Caco-2 (cell line): ENCODE data around the gene DMC1. TPM values are rescaled to one million over a fixed set of nuclear protein-coding genes. Genes with fewer than 3 reads are reported as not detected.

Experiments
- BruUV-seq: library from RNA; stranded (reverse); fragments of 400-500 nt; replicated peaks from 2 replicates; lab custom pipeline; 2021; lab: Mats Ljungman, UMichigan
- CTCF ChIA-PET: fragments of 300-600 bp; sonication (Branson Sonifier 250); formaldehyde crosslinking; loops from one replicate; lab custom pipeline; 2022; ENCODE audit warnings: antibody characterized with exemption; lab: Charles Lee
- POLR2A ChIA-PET: fragments of 300-600 bp; sonication (Branson Sonifier 250); formaldehyde crosslinking; loops from one replicate; lab custom pipeline; 2022; ENCODE audit warnings: antibody characterized with exemption; lab: Charles Lee
- DNase-seq, 2 experiments: peaks; one replicate each; pipeline versions ENCODE4 v3.0.0 to v3.0.0-alpha.2; 2020 to 2022
- H3K27me3 ChIP-seq: replicated peaks from 2 replicates; pipeline ENCODE4 v1.6.0; 2011; ENCODE audit warnings: low read length; ENCODE audit not compliant: control insufficient read depth, insufficient read depth
- H3K36me3 ChIP-seq: 2 replicates; pipeline ENCODE4 v1.5.1; 2011; ENCODE audit warnings: low read length; ENCODE audit not compliant: control insufficient read depth, insufficient read depth
- H3K4me1 ChIP-seq: fragments of 250-450 bp; sonication (Bioruptor Pico); 2 replicates; pipeline ENCODE4 v1.5.1; 2020; ENCODE audit warnings: mild to moderate bottlenecking
- H3K4me3 ChIP-seq: 2 replicates; pipeline ENCODE4 v1.5.1; 2011; ENCODE audit warnings: low read depth, mild to moderate bottlenecking, control low read depth, low read length
- H3K9me3 ChIP-seq: fragments of 250-450 bp; sonication (Bioruptor Pico); 2 replicates; pipeline ENCODE4 v1.5.1; 2020; ENCODE audit warnings: mild to moderate bottlenecking, moderate library complexity
- H3K27ac Mint-ChIP-seq: one replicate; pipeline ENCODE4 v1.8.0; 2022; ENCODE audit warnings: mixed read lengths; ENCODE audit not compliant: unreplicated experiment
- H3K27me3 Mint-ChIP-seq: one replicate; pipeline ENCODE4 v1.8.0; 2022; ENCODE audit warnings: mixed read lengths; ENCODE audit not compliant: insufficient read depth, unreplicated experiment
- H3K36me3 Mint-ChIP-seq: one replicate; pipeline ENCODE4 v1.8.0; 2022; ENCODE audit warnings: mild to moderate bottlenecking, mixed read lengths; ENCODE audit not compliant: insufficient read depth, unreplicated experiment
- H3K4me1 Mint-ChIP-seq: one replicate; pipeline ENCODE4 v1.8.0; 2022; ENCODE audit warnings: low read depth, mixed read lengths; ENCODE audit not compliant: unreplicated experiment
- H3K4me3 Mint-ChIP-seq: one replicate; pipeline ENCODE4 v1.8.0; 2022; ENCODE audit warnings: mild to moderate bottlenecking, moderate library complexity, mixed read lengths; ENCODE audit not compliant: unreplicated experiment
- H3K9me3 Mint-ChIP-seq: one replicate; pipeline ENCODE4 v1.8.0; 2022; ENCODE audit warnings: mixed read lengths; ENCODE audit not compliant: unreplicated experiment
- intact Hi-C: fragments of 100-400 bp; cut with micrococcal nuclease; formaldehyde crosslinking; loops from one replicate; pipeline ENCODE4 v1.10.0; 2022; ENCODE audit not compliant: unreplicated experiment
- total RNA-seq: library from RNA; stranded (reverse); gene quantifications from 2 replicates; pipeline ENCODE4 v1.2.3, GENCODE V29; 2022
- TF ChIP-seq, protein P1 (sequence below), 2 experiments: fragments of 200-600 bp in 1 of 2; IDR thresholded peaks; 1 replicate in 1 of 2; 2 replicates in 1 of 2; pipeline versions ENCODE4 v1.5.1 to v1.8.0; 2011 to 2022; ENCODE audit warnings: antibody characterized with exemption in 1 of 2, control low read depth in 1 of 2, inconsistent platforms in 1 of 2, low read depth in 1 of 2, low read length in 1 of 2, mild to moderate bottlenecking in 1 of 2, moderate library complexity in 1 of 2; ENCODE audit not compliant: insufficient read depth in 1 of 2, severe bottlenecking in 1 of 2, unreplicated experiment in 1 of 2

DMC1 gene
- total RNA-seq, 1 experiment from 2014 or later, result 1.1 TPM

DNA sequence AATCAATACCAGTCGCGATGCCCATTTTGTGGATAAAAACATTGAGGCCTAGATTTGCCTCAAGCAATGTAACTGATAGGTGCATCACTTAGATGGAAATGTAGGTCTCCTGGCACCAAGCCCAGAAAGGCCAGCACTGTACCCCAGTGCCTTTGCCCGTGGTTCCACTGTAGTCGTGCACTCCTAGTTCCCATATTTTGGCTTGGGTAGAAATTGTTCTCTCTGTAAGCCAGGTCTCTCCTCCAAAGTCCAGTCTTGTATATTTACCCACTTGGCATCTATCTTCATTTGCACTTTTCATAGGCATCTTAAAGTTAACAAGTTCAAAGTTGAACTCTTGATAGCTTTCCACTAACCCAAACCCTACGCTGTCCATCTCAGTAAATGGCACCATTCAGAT lies 41.6 kb upstream of the DMC1 start:
- TF ChIP-seq, protein P1, sequence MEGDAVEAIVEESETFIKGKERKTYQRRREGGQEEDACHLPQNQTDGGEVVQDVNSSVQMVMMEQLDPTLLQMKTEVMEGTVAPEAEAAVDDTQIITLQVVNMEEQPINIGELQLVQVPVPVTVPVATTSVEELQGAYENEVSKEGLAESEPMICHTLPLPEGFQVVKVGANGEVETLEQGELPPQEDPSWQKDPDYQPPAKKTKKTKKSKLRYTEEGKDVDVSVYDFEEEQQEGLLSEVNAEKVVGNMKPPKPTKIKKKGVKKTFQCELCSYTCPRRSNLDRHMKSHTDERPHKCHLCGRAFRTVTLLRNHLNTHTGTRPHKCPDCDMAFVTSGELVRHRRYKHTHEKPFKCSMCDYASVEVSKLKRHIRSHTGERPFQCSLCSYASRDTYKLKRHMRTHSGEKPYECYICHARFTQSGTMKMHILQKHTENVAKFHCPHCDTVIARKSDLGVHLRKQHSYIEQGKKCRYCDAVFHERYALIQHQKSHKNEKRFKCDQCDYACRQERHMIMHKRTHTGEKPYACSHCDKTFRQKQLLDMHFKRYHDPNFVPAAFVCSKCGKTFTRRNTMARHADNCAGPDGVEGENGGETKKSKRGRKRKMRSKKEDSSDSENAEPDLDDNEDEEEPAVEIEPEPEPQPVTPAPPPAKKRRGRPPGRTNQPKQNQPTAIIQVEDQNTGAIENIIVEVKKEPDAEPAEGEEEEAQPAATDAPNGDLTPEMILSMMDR (IDR thresholded peaks at IDR 0.05; ENCODE audit: insufficient read depth in 1 of 2, low read depth in 1 of 2, low read length in 1 of 2, severe bottlenecking in 1 of 2, unreplicated experiment in 1 of 2), result no peak
- no peaks in the 10 kb centered on the region for H3K36me3 ChIP-seq
- peaks cover 4% of the 10 kb centered on the region for H3K4me1 ChIP-seq
- Mint-ChIP-seq H3K27me3 (no peaks in the 10 kb centered on the region), H3K9me3 (no peaks in the 10 kb centered on the region), H3K36me3 (peaks cover 6% of the 10 kb centered on the region), H3K4me3 (no peak overlapping the region), H3K27ac (no peak overlapping the region), H3K4me1 (peaks cover 11% of the 10 kb centered on the region)
- no peaks in the 10 kb centered on the region for H3K27me3 ChIP-seq
- no peak for DNase-seq
- no TSS peak for BruUV-seq
- H3K9me3 ChIP-seq, result no peaks in the 10 kb centered on the region
- intact Hi-C loops, result no loop called here
- POLR2A ChIA-PET, result no interaction called here
- CTCF ChIA-PET, result no interaction called here
- H3K4me3 ChIP-seq, result no peak overlapping the region

DNA sequence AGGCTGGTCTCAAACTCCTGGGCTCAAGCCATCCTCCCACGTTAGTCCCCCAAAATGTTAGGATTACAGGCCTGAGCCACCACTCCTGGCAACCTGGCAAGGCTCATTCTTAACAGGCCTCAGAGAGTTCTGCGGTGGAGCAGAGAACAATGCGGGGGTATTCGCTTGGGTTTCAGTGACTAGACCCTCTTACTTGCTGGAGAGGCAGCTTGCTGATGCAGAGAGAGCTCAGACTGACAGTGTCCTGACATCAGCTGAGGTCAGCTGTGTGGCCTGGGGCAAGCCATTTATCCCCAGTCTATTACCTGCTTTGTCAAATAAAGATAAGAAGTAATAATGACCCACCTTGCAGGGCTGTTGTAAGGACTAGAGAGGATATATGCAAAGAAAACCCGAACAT lies 40.3 kb upstream of the DMC1 start:
- no peak for DNase-seq
- Mint-ChIP-seq H3K27ac (no peak overlapping the region), H3K27me3 (no peaks in the 10 kb centered on the region), H3K4me1 (peaks cover 2% of the 10 kb centered on the region), H3K4me3 (no peak overlapping the region), H3K9me3 (no peaks in the 10 kb centered on the region), H3K36me3 (peaks cover 6% of the 10 kb centered on the region)
- no peaks in the 10 kb centered on the region for H3K27me3 ChIP-seq
- no peaks in the 10 kb centered on the region for H3K9me3 ChIP-seq
- H3K36me3 ChIP-seq, result no peaks in the 10 kb centered on the region
- intact Hi-C loops, result no loop called here
- H3K4me1 ChIP-seq, result peaks cover 4% of the 10 kb centered on the region
- ChIA-PET CTCF (no interaction called here), POLR2A (interaction anchor here (0.6 kb wide), 1 partner anchor 411 kb away, joined by 4 read pairs; no protein-coding TSS in a partner anchor)
- BruUV-seq, result no TSS peak
- TF ChIP-seq, protein P1 (IDR thresholded peaks at IDR 0.05; ENCODE audit: insufficient read depth in 1 of 2, low read depth in 1 of 2, low read length in 1 of 2, severe bottlenecking in 1 of 2, unreplicated experiment in 1 of 2), result no peak
- H3K4me3 ChIP-seq, result no peak overlapping the region

DNA sequence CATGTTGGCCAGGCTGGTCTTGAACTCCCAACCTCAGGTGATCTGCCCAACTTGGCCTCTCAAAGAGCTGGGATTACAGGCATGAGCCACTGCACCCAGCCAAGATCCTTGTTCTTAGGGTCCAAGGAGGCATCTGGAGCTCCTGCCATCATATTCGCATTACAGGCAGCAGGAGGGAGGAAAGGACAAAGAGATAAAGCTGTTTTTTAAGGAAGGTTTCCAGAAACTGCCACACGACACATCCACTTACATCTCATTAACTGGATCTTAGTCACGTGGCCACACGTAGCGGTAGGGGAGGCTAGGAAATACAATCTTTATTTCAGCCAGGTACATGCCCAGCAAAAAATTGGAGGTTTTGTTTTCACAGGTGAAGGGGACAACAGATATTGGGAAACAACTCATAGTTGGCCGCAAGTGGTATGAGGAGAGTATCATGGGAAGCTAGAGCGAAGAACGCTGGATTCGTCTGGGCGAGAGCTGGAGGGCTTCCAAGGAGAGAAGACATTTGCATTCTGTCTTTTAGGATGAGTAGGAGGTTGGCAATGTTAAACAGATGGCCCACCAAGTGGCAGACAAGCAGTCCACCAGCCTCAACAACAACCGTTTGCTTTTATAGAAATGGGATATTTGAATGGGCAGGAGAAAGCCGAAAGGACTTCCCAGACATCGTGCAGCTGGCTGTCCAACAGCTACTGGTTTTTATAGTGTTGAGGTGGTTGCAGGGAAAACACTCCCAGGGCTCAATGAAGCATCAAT lies 39.2 kb upstream of the DMC1 start:
- intact Hi-C loops, result no loop called here
- no TSS peak for BruUV-seq

More for the DNA sequence above, 39.2 kb upstream of the DMC1 start:
- Mint-ChIP-seq H3K4me3 (no peak overlapping the region), H3K36me3 (peaks cover 6% of the 10 kb centered on the region), H3K27ac (no peak overlapping the region), H3K4me1 (no peaks in the 10 kb centered on the region), H3K9me3 (no peaks in the 10 kb centered on the region), H3K27me3 (no peaks in the 10 kb centered on the region)
- no peaks in the 10 kb centered on the region for H3K36me3 ChIP-seq
- H3K27me3 ChIP-seq, result no peaks in the 10 kb centered on the region
- H3K4me1 ChIP-seq, result no peaks in the 10 kb centered on the region
- CTCF ChIA-PET, result interaction anchor here (1.0 kb wide), 1 partner anchor 93 kb away, joined by 3 read pairs; no protein-coding TSS in a partner anchor
- H3K9me3 ChIP-seq, result no peaks in the 10 kb centered on the region
- no peak for DNase-seq
- TF ChIP-seq, protein P1 (IDR thresholded peaks at IDR 0.05; ENCODE audit: insufficient read depth in 1 of 2, low read depth in 1 of 2, low read length in 1 of 2, severe bottlenecking in 1 of 2, unreplicated experiment in 1 of 2), result no peak
- H3K4me3 ChIP-seq, result no peak overlapping the region
- POLR2A ChIA-PET, result interaction anchor here (0.6 kb wide), 1 partner anchor 412 kb away, joined by 4 read pairs; no protein-coding TSS in a partner anchor
